PC-3 (cell line): ENCODE data around the gene PTGES2. TPM values are rescaled to one million over a fixed set of nuclear protein-coding genes. Genes with fewer than 3 reads are reported as not detected.

Experiments
- ATAC-seq: fragments of 200-7000 bp; cut with Tn5 transposase; 2 replicates; pipeline ENCODE4 v1.9.1; 2020; ENCODE audit warnings: mild to moderate bottlenecking, moderate library complexity
- BruUV-seq: library from RNA; stranded (reverse); fragments of 400-500 nt; replicated peaks from 2 replicates; lab custom pipeline; 2021; lab: Mats Ljungman, UMichigan
- CTCF ChIA-PET: fragments of 300-600 bp; sonication (Branson Sonifier 250); formaldehyde crosslinking; loops from one replicate; lab custom pipeline; 2022; ENCODE audit warnings: antibody characterized with exemption; lab: Charles Lee
- POLR2A ChIA-PET: fragments of 300-600 bp; sonication (Branson Sonifier 250); formaldehyde crosslinking; loops from one replicate; lab custom pipeline; 2022; ENCODE audit warnings: antibody characterized with exemption; ENCODE audit not compliant: unreplicated experiment; lab: Charles Lee
- DNase-seq: peaks from one replicate; pipeline ENCODE4 v3.0.0-alpha.2; 2015
- H2AFZ ChIP-seq: fragments of 300-600 bp; sonication (generic); 2 replicates; pipeline ENCODE4 v1.6.0; 2016; ENCODE audit warnings: antibody characterized with exemption, low read length
- H3F3A ChIP-seq: fragments of 300-600 bp; sonication (generic); one replicate; pipeline ENCODE4 v1.6.0; 2017; ENCODE audit warnings: antibody characterized with exemption, low read length, control low read depth, mild to moderate bottlenecking; ENCODE audit not compliant: unreplicated experiment
- H3K27ac ChIP-seq: fragments of 300-600 bp; sonication (generic); 2 replicates; pipeline ENCODE4 v1.5.1; 2016; ENCODE audit warnings: mild to moderate bottlenecking, low read length
- H3K27me3 ChIP-seq: fragments of 300-600 bp; sonication (generic); 2 replicates; pipeline ENCODE4 v1.6.1; 2016; ENCODE audit warnings: low read length, mixed read lengths
- H3K36me3 ChIP-seq: fragments of 300-600 bp; sonication (generic); 2 replicates; pipeline ENCODE4 v1.6.1; 2016; ENCODE audit warnings: low read depth, mixed run types, low read length, mixed read lengths
- H3K4me1 ChIP-seq: fragments of 300-600 bp; sonication (generic); 2 replicates; pipeline ENCODE4 v1.5.1; 2016; ENCODE audit warnings: low read length; ENCODE audit not compliant: insufficient read depth
- H3K4me2 ChIP-seq: fragments of 300-600 bp; sonication (generic); 2 replicates; pipeline ENCODE4 v1.6.0; 2016; ENCODE audit warnings: low read length
- H3K4me3 ChIP-seq: fragments of 300-600 bp; sonication (generic); 2 replicates; pipeline ENCODE4 v1.5.1; 2016; ENCODE audit warnings: mild to moderate bottlenecking, low read length, mixed read lengths
- H3K79me2 ChIP-seq: fragments of 300-600 bp; sonication (generic); 2 replicates; pipeline ENCODE4 v1.6.1; 2017; ENCODE audit warnings: low read length, mixed read lengths
- H3K9ac ChIP-seq: fragments of 300-600 bp; sonication (generic); 2 replicates; pipeline ENCODE4 v1.6.0; 2016; ENCODE audit warnings: mild to moderate bottlenecking, low read length
- H3K9me2 ChIP-seq: fragments of 300-600 bp; sonication (generic); replicated peaks from 2 replicates; pipeline ENCODE4 v1.6.1; 2016; ENCODE audit warnings: mixed run types, low read length, mixed read lengths
- H3K9me3 ChIP-seq: fragments of 300-600 bp; sonication (generic); 2 replicates; pipeline ENCODE4 v1.6.1; 2016; ENCODE audit warnings: low read length, mixed read lengths
- H4K20me1 ChIP-seq: fragments of 300-600 bp; sonication (generic); 2 replicates; pipeline ENCODE4 v1.6.1; 2016; ENCODE audit warnings: low read length, mixed read lengths
- CTCF ChIP-seq: fragments of 300-600 bp; sonication (generic); conservative IDR thresholded peaks from 2 replicates; pipeline ENCODE4 v1.5.1; 2017; ENCODE audit warnings: antibody characterized with exemption, low read depth, mild to moderate bottlenecking, low read length
- EZH2 ChIP-seq: fragments of 300-600 bp; sonication (generic); IDR thresholded peaks from one replicate; pipeline ENCODE4 v1.6.1; 2017; ENCODE audit warnings: antibody characterized with exemption, mild to moderate bottlenecking, low read length; ENCODE audit not compliant: unreplicated experiment
- EZH2phosphoT487 ChIP-seq: fragments of 300-600 bp; sonication (generic); IDR thresholded peaks from 2 replicates; pipeline ENCODE4 v1.6.1; 2018; ENCODE audit warnings: mild to moderate bottlenecking, antibody characterized with exemption, low read length, borderline replicate concordance
- intact Hi-C: fragments of 100-400 bp; cut with micrococcal nuclease; formaldehyde crosslinking; loops from 2 replicates; pipeline ENCODE4 v1.9.0; 2023
- total RNA-seq: library from RNA; depleted of rRNA; stranded (reverse); fragments of >200 nt; gene quantifications from 2 replicates; pipeline ENCODE4 v1.2.3, GENCODE V29; 2014

PTGES2 gene
- total RNA-seq, 1 experiment from 2014 or later, result 258 TPM

- no peak overlapping the region for H3K4me2 ChIP-seq
- no peaks in the 10 kb centered on the region for H3K9me3 ChIP-seq
- ChIA-PET POLR2A (no interaction called here), CTCF (no interaction called here)
- H3K79me2 ChIP-seq, result no peaks in the 10 kb centered on the region
- H2AFZ ChIP-seq, result no peak overlapping the region
- no TSS peak for BruUV-seq
- DNase-seq (no peak), ATAC-seq (no peak)
- intact Hi-C loops, result no loop called here
- H3K4me3 ChIP-seq, result no peak overlapping the region
- no peak overlapping the region for H3K27ac ChIP-seq
- no peaks in the 10 kb centered on the region for H3K4me1 ChIP-seq
- H3K27me3 ChIP-seq, result no peaks in the 10 kb centered on the region
- H3K9me2 ChIP-seq, result no peaks in the 10 kb centered on the region
- H3F3A ChIP-seq, result no peaks in the 10 kb centered on the region
- no peak overlapping the region for H3K9ac ChIP-seq
- TF ChIP-seq EZH2phosphoT487 (no peak), EZH2 (no peak), CTCF (no peak)
- H3K36me3 ChIP-seq, result peaks cover 20% of the 10 kb centered on the region; the same call in 1 of the 2 replicates
- no peaks in the 10 kb centered on the region for H4K20me1 ChIP-seq
Observed at GRCh38 chr9:128106940-128107467, 20.5 kb downstream of the PTGES2 start.

GRCh38 chr9:128106181-128106939, 21.2 kb downstream of the PTGES2 start:
- H4K20me1 ChIP-seq, result no peaks in the 10 kb centered on the region
- no peaks in the 10 kb centered on the region for H3K27me3 ChIP-seq
- ChIA-PET POLR2A (no interaction called here), CTCF (interaction anchor here (0.6 kb wide), 1 partner anchor 69 kb away, joined by 5 read pairs; no protein-coding TSS in a partner anchor)
- ATAC-seq, result no peak
- no peak overlapping the region for H3K27ac ChIP-seq
- H3K9ac ChIP-seq, result no peak overlapping the region
- H3K4me1 ChIP-seq, result no peaks in the 10 kb centered on the region
- H3K4me2 ChIP-seq, result no peak overlapping the region
- no peaks in the 10 kb centered on the region for H3K79me2 ChIP-seq
- BruUV-seq, result no TSS peak
- no peak overlapping the region for H2AFZ ChIP-seq
- intact Hi-C loops, result no loop called here
- DNase-seq, result no peak
- TF ChIP-seq EZH2, result no peak
- TF ChIP-seq EZH2phosphoT487, result no peak
- TF ChIP-seq CTCF, result no peak
- H3K4me3 ChIP-seq, result no peak overlapping the region
- H3F3A ChIP-seq, result no peaks in the 10 kb centered on the region
- H3K36me3 ChIP-seq, result peaks cover 20% of the 10 kb centered on the region; the same call in 1 of the 2 replicates
- no peaks in the 10 kb centered on the region for H3K9me3 ChIP-seq
- no peaks in the 10 kb centered on the region for H3K9me2 ChIP-seq
